Measurements from ENCODE around the gene MAT2B.

DNA sequence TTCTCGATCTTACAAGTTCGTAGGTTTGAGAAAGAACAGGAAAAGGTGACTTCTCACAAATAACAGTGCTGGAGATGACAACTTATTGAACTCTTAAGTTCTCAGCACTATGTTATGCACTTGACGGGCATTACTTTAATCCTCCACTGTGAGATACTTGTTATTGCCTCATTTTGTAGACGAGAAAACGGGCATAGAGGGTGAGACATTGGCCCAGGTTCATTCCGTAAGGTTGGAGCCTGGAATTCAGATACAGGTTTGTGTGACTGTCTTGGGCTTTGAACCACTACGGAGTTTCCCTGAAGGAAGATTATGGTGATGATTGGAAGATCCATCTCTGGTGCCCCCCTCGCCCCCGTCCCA lies 657 bp downstream of the MAT2B start:
- TF ChIP-seq, protein P1, sequence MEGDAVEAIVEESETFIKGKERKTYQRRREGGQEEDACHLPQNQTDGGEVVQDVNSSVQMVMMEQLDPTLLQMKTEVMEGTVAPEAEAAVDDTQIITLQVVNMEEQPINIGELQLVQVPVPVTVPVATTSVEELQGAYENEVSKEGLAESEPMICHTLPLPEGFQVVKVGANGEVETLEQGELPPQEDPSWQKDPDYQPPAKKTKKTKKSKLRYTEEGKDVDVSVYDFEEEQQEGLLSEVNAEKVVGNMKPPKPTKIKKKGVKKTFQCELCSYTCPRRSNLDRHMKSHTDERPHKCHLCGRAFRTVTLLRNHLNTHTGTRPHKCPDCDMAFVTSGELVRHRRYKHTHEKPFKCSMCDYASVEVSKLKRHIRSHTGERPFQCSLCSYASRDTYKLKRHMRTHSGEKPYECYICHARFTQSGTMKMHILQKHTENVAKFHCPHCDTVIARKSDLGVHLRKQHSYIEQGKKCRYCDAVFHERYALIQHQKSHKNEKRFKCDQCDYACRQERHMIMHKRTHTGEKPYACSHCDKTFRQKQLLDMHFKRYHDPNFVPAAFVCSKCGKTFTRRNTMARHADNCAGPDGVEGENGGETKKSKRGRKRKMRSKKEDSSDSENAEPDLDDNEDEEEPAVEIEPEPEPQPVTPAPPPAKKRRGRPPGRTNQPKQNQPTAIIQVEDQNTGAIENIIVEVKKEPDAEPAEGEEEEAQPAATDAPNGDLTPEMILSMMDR (IDR thresholded peaks at IDR 0.05; ENCODE audit: control extremely low read depth in 1 of 3, insufficient read depth in 1 of 3, low read depth in 1 of 3, low read length in 3 of 3) = no peak
- TF ChIP-seq ASH2L (IDR thresholded peaks at IDR 0.05; ENCODE audit: low read length) (no peak), SUZ12 (IDR thresholded peaks at IDR 0.05; ENCODE audit: low read length) (no peak), YY1 (IDR thresholded peaks at IDR 0.05; ENCODE audit: low read depth, low read length) (no peak), EZH2 (IDR thresholded peaks at IDR 0.05; ENCODE audit: low read depth, low read length, severe bottlenecking) (no peak), MAFK (IDR thresholded peaks at IDR 0.05; ENCODE audit: low read depth, low read length) (no peak), POLR2A (IDR thresholded peaks at IDR 0.05; ENCODE audit: control extremely low read depth in 1 of 2, low read depth in 2 of 2, low read length in 2 of 2) (no peak; a peak in 1 of 3 replicates), KDM4A (IDR thresholded peaks at IDR 0.05; ENCODE audit: low read depth, low read length, severe bottlenecking) (no peak), TCF12 (IDR thresholded peaks at IDR 0.05; ENCODE audit: low read depth, low read length) (no peak), KDM1A (IDR thresholded peaks at IDR 0.05; ENCODE audit: borderline replicate concordance, low read length) (no peak), RAD21 (IDR thresholded peaks at IDR 0.05 in 1 of 2, conservative IDR thresholded peaks at IDR 0.05 in 1 of 2; ENCODE audit: low read depth in 2 of 2, low read length in 2 of 2) (no peak), POLR2AphosphoS5 (IDR thresholded peaks at IDR 0.05; ENCODE audit: low read depth, low read length) (peak; percentile 13; the same call in 1 of the 2 replicates)
